Adipocyte (in vitro differentiated cells): ENCODE results near the gene EIF4E2.
A peak's percentile ranks its signal among the peaks of the same experiment; 100 is the strongest.

ENCODE experiments used
- DNase-seq: peaks from one replicate; pipeline ENCODE4 v3.0.0-alpha.2; 2015; ENCODE audit warnings: low read depth
- H3K27me3 ChIP-seq: replicated peaks from 2 replicates; pipeline ENCODE4 v1.7.0; 2013; ENCODE audit warnings: mild to moderate bottlenecking, low read length, moderate library complexity; ENCODE audit not compliant: control insufficient read depth, insufficient read depth
- H3K36me3 ChIP-seq: 2 replicates; pipeline ENCODE4 v1.7.0; 2013; ENCODE audit warnings: low read length, mild to moderate bottlenecking, moderate library complexity; ENCODE audit not compliant: control insufficient read depth, insufficient read depth, severe bottlenecking
- H3K4me1 ChIP-seq: 2 replicates; pipeline ENCODE4 v1.7.0; 2013; ENCODE audit warnings: mild to moderate bottlenecking, low read length, moderate library complexity; ENCODE audit not compliant: control insufficient read depth, insufficient read depth
- H3K4me3 ChIP-seq: 2 replicates; pipeline ENCODE4 v1.7.0; 2013; ENCODE audit warnings: mild to moderate bottlenecking, low read length, moderate library complexity
- H3K9ac ChIP-seq: 2 replicates; pipeline ENCODE4 v1.7.0; 2013; ENCODE audit warnings: mild to moderate bottlenecking, low read length, moderate library complexity
- H3K9me3 ChIP-seq: 2 replicates; pipeline ENCODE4 v1.7.0; 2013; ENCODE audit warnings: mild to moderate bottlenecking, low read length, moderate library complexity; ENCODE audit not compliant: control insufficient read depth

Gene EIF4E2

DNA sequence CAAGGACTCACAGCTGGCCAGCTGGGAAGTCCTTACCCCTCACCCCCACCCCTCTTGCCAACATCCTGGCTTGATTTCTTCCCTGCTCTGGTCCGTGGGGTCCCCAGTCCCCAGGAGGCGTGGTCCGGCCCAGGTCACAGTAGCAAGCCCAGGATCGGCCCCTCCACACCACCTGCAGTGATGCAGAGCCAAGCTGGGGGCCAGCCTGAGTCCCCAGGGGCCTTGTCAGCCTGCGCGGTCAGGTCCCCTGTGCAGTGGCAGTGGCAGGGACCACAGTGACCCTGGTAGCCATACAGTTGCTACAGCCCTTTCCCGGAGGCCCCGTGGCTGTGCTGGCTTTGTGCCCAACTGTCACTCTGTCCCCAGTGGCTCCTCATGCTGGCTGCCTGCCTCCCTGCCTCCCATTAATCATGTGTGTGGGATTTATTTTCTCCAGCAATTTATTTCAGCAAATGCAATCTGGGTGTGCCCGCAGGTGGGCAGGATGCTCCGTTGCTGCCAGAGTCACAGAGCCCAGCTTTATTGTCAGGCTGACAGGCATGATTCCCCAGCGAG is 39.1 kb upstream of the EIF4E2 start:
- Histone ChIP-seq H3K27me3 (peaks cover 65% of the 10 kb centered on the region), H3K4me1 (no peaks in the 10 kb centered on the region)

DNA sequence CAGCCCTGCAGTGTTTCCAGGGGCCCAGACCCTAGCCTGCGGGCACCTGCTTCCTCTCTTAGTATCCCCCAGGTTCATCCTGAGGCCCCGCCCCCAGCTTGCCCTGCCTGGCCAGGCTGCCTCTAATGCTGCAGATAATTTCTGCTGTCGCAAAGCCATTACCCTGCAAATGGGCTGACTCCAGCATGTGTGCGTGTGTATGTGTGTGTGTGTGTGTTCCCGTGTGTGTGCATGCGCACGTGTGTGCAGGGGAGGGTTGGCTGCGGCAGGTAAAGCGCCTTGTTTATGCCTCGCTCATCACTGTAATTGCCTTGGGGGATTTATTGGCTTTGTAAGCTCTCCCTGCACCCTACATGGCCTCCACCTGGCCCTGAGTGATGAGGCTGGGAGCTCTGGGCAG is 37.9 kb upstream of the EIF4E2 start:
- no peak for DNase-seq
- Histone ChIP-seq H3K36me3 (no peaks in the 10 kb centered on the region), H3K27me3 (peaks cover 63% of the 10 kb centered on the region), H3K4me3 (no peak overlapping the region), H3K4me1 (no peaks in the 10 kb centered on the region), H3K9me3 (no peaks in the 10 kb centered on the region), H3K9ac (no peak overlapping the region)

More for the DNA sequence above, 39.1 kb upstream of the EIF4E2 start:
- Histone ChIP-seq H3K9ac (no peak overlapping the region), H3K4me3 (no peak overlapping the region), H3K9me3 (no peaks in the 10 kb centered on the region), H3K36me3 (no peaks in the 10 kb centered on the region)
- no peak for DNase-seq

DNA sequence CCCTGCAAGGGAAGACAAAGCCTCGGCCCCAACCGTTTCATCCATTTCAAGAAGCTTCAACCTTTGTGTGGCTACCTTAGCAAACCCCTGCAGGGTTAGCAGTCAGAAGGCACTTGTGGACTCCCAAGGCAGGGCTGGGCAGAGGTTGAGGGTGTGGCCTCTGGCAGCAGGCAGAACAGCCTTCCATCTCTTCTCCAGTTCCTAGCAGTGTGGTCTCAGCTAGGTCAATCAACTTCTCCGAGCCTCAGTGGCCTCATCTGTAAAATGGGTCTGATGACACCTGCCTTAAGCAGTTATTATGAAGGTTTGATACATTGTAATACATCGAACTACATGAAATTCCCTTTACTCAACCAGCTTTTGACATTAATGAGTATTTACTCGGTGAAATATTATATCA is 37.1 kb upstream of the EIF4E2 start:
- peaks cover 58% of the 10 kb centered on the region for H3K27me3 ChIP-seq
- no peaks in the 10 kb centered on the region for H3K9me3 ChIP-seq
- H3K4me3 ChIP-seq, result no peak overlapping the region
- H3K36me3 ChIP-seq, result no peaks in the 10 kb centered on the region
- no peak overlapping the region for H3K9ac ChIP-seq
- H3K4me1 ChIP-seq, result no peaks in the 10 kb centered on the region
- no peak for DNase-seq

DNA sequence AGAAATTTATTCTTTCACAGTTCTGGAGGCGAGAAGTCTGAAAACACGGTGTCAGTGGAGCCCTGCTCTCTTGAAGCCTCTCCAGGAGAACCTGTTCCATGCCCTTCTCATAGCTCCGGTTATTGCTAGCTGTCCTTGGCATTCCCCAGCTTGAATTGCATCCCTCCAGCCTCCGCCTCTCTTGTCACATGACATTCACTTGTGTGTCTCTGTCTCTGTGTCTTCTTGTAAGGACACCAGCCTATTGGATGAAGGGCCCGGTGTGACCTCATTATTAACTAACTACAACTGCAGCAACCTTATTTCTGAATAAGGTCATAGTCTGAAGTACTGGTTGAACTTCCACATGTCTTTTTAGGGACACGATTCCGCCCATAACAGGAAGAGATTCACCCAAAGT is 34.9 kb upstream of the EIF4E2 start:
- no peaks in the 10 kb centered on the region for H3K36me3 ChIP-seq
- no peak overlapping the region for H3K4me3 ChIP-seq
- DNase-seq, result no peak
- H3K27me3 ChIP-seq, result peaks cover 76% of the 10 kb centered on the region
- H3K9me3 ChIP-seq, result no peaks in the 10 kb centered on the region
- no peak overlapping the region for H3K9ac ChIP-seq
- H3K4me1 ChIP-seq, result no peaks in the 10 kb centered on the region

DNA sequence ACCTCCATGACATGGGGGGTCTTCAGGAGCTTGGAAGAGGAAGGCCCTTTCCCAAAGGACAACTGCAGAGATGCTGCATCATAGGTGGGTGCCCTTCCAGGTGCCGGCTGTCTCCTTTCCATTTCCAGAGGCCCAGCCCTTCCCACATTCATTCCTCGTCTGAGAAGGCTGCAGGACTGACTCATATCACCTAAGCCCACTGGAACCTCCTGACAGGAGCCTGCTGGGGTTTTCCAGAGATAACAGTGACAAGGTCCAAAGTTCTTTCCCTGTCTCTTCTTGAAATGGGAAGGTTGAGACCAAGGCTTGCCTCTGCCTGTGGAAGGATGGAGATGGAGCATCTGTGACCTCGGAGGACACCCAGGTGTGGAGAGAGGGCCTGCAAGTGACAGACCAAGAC is 33.9 kb upstream of the EIF4E2 start:
- H3K27me3 ChIP-seq, result peaks cover 79% of the 10 kb centered on the region

DNA sequence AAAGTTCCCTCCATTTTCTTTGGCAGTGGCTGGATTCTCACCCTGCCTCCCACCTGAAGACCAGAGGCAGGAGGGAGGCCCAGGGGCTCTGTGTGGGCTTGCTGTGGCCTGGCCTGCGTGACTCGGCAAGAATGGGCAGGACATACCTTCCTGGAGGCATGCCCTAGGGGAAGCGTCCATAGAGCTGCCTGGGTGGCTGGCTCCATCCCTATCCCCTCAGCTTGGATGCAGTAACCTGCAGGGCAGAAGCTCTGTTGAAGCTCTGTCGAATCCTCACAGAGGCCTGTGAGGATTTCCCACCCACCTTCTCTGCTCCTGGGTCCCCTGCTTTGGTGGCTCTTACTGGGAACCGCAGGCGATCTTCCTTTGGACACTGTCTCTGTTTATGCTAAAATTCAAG is 31.6 kb upstream of the EIF4E2 start:
- DNase-seq, result no peak
- H3K4me1 ChIP-seq, result no peaks in the 10 kb centered on the region
- no peak overlapping the region for H3K4me3 ChIP-seq
- H3K36me3 ChIP-seq, result no peaks in the 10 kb centered on the region
- peaks cover 69% of the 10 kb centered on the region for H3K27me3 ChIP-seq
- H3K9me3 ChIP-seq, result no peaks in the 10 kb centered on the region
- H3K9ac ChIP-seq, result no peak overlapping the region

More for the DNA sequence above, 33.9 kb upstream of the EIF4E2 start:
- no peaks in the 10 kb centered on the region for H3K36me3 ChIP-seq
- no peak for DNase-seq
- no peak overlapping the region for H3K9ac ChIP-seq
- no peak overlapping the region for H3K4me3 ChIP-seq
- no peaks in the 10 kb centered on the region for H3K4me1 ChIP-seq
- no peaks in the 10 kb centered on the region for H3K9me3 ChIP-seq

DNA sequence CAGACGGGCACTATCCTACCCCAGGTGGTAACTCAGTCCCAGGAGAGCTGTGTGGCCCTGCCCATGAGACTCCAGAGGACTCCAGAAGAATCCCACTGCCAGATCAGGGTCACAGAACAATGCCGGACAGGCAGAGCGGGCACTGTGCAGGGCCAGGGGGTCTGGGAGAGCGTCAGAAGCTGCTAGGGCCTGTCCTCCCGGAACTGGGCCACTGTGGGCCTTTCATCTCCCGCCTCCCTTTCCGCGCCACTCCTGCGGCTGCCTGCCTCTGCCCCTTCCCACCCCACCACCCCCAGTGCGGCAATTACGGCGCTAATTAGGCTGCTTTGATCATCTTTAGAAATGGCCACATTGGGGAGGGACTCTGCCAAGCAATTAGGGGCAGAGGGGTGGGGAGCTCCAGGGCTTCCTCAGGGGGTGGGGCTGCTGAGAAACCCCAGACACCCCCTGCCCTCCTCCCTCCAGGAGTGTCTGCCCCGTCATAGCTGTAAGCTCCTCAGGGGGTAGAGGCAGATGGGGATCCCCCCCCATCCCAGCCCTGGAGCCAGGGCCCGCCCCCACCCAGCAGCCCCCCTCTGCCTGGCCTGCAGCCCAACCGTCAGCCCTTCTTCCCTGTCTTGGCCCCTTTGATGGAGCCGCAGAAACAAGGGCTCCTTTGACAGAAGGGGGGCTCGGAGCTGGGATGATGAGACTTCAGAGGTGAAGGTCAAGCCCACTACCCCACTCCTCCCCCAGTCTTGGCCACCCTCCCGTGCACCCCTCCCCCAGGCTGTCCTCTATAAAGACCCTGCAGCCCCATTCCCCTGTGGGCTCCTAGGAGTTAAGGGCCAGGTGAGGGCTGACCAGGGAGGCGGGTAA is 30.7 kb upstream of the EIF4E2 start, which contains the start of gene PRSS56:
TSS of gene PRSS56 (plus strand) at position 808 of the 858 bp plus-strand sequence. CDS start 211 bp downstream, outside the sequence.
- Histone ChIP-seq H3K36me3 (no peaks in the 10 kb centered on the region), H3K9me3 (no peaks in the 10 kb centered on the region), H3K27me3 (peaks cover 67% of the 10 kb centered on the region), H3K4me1 (peaks cover 2% of the 10 kb centered on the region), H3K9ac (no peak within 1 kb of the TSS), H3K4me3 (no peak within 1 kb of the TSS)
- DNase-seq, result no peak

DNA sequence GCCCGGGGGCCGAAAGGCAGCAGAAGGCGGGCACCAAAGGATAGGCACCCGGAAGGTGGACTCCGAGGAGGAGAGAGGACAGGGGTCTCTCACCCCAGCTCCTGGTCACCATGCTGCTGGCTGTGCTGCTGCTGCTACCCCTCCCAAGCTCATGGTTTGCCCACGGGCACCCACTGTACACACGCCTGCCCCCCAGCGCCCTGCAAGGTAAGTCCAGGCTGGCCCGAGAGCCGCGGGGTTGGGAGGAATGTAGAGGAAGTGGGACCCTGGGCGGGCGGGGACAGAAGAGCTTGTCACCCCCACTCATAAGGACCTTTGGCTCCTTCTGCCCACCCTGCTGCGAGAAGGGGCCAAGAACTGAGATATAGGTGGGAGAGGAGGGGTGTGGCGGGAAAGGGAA is 30.0 kb upstream of the EIF4E2 start:
- H3K4me3 ChIP-seq, result no peak overlapping the region
- DNase-seq, result no peak
- H3K27me3 ChIP-seq, result peaks cover 60% of the 10 kb centered on the region
- H3K9me3 ChIP-seq, result no peaks in the 10 kb centered on the region
- H3K36me3 ChIP-seq, result no peaks in the 10 kb centered on the region
- H3K9ac ChIP-seq, result no peak overlapping the region
- H3K4me1 ChIP-seq, result peaks cover 2% of the 10 kb centered on the region

DNA sequence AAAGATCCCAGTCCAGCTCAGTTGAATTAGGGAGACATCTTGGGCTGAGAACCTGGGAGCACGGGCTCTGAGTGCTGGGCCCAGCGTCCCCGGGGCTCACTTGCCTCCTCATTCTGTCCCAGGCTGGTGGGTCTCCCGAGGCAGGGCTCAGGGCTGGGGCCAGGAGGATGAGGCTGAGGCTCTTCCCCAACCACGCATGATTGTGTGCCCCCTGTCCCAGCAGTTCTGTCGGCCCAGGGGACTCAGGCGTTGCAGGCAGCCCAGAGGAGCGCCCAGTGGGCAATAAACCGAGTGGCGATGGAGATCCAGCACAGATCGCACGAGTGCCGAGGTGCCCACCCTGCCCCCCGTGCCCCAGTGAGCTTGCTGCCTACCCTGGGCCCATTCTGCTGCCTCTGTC is 29.4 kb upstream of the EIF4E2 start:
- Histone ChIP-seq H3K4me1 (peaks cover 2% of the 10 kb centered on the region), H3K9me3 (no peaks in the 10 kb centered on the region), H3K27me3 (peaks cover 60% of the 10 kb centered on the region), H3K36me3 (no peaks in the 10 kb centered on the region), H3K9ac (no peak overlapping the region), H3K4me3 (no peak overlapping the region)
- no peak for DNase-seq

DNA sequence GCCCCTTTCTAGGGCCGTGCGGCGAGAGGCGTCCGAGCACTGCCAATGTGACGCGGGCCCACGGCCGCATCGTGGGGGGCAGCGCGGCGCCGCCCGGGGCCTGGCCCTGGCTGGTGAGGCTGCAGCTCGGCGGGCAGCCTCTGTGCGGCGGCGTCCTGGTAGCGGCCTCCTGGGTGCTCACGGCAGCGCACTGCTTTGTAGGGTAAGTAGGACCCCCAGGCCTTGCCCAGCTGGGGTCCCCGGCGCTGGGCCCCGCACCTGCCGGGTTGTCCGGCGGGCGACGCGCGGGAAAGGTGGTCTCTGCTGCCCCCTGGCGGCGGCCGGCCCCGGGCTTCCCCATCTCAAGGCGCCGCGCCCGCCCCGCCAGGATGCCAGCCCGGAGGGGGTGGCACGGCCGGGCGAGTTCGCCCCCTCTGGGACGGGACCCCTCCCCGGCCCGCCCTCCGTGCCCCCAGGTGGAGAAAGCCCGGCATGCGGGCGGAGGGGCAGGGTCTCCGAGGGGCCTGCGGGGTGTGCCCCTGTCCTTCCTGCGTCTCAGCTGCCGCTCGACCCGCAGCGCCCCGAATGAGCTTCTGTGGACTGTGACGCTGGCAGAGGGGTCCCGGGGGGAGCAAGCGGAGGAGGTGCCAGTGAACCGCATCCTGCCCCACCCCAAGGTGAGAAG is 28.4 kb upstream of the EIF4E2 start:
- H3K4me3 ChIP-seq, result no peak overlapping the region
- H3K27me3 ChIP-seq, result peaks cover 59% of the 10 kb centered on the region
- H3K36me3 ChIP-seq, result no peaks in the 10 kb centered on the region
- no peak overlapping the region for H3K9ac ChIP-seq
- no peaks in the 10 kb centered on the region for H3K9me3 ChIP-seq
- DNase-seq, result peak; percentile 67
- H3K4me1 ChIP-seq, result peaks cover 2% of the 10 kb centered on the region

DNA sequence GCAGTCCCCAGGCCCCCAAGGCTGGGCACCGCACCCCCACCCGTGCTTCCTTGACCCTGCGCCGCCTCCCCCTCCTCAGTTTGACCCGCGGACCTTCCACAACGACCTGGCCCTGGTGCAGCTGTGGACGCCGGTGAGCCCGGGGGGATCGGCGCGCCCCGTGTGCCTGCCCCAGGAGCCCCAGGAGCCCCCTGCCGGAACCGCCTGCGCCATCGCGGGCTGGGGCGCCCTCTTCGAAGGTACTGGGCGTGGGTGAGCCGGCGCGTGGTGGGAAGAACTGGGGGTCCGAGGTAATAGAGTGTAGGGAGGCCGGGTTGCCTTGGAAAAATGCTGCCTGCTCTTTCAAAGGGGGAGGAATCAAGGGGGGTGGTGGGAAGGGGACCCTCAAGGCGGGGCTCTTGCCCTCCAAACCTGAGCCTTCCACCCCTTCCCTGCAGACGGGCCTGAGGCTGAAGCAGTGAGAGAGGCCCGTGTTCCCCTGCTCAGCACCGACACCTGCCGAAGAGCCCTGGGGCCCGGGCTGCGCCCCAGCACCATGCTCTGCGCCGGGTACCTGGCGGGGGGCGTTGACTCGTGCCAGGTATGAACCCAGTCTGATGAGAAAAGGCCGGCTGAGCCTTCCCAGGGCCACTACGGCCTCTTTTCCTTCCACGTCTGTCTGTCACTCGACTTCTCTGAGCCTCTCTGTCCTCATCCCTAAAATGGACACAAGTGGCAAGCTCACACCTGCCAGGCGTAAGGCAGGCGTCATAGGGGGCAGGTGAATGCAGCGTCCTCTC is 27.7 kb upstream of the EIF4E2 start:
- Histone ChIP-seq H3K9ac (no peak overlapping the region), H3K36me3 (no peaks in the 10 kb centered on the region), H3K9me3 (no peaks in the 10 kb centered on the region), H3K27me3 (peaks cover 60% of the 10 kb centered on the region), H3K4me3 (no peak overlapping the region), H3K4me1 (peaks cover 2% of the 10 kb centered on the region)
- DNase-seq, result no peak
